AG04449 (cell line): ENCODE measurements around the gene SH2D4B.
A peak's percentile ranks its signal among the peaks of the same experiment; 100 is the strongest.

Source experiments
- CTCF ChIA-PET: fragments of 350-600 bp; formaldehyde crosslinking; extraction: SDS; loops from one replicate; lab custom pipeline; 2021; ENCODE audit warnings: antibody characterized with exemption; lab: Yijun Ruan, JAX
- POLR2A ChIA-PET: fragments of 400-600, 350-600 bp; formaldehyde crosslinking; extraction: SDS; loops from one replicate; lab custom pipeline; 2020; ENCODE audit warnings: antibody characterized with exemption, inconsistent platforms; lab: Yijun Ruan, JAX
- DNase-seq: peaks from one replicate; pipeline ENCODE4 v3.0.0-alpha.2; 2010; ENCODE audit warnings: low read depth, low spot score
- H3K4me3 ChIP-seq: 2 replicates; pipeline ENCODE4 v1.5.1; 2011; ENCODE audit warnings: low read depth, mild to moderate bottlenecking, control low read depth, low read length
- CTCF ChIP-seq: IDR thresholded peaks from one replicate; pipeline ENCODE4 v1.5.1; 2011; ENCODE audit warnings: mild to moderate bottlenecking, moderate library complexity, low read length, control low read depth, inconsistent platforms; ENCODE audit not compliant: insufficient read depth; ENCODE audit errors: missing control alignments

Gene SH2D4B

GRCh38 chr10:80493522-80494051 is 44.1 kb upstream of the SH2D4B start:
- DNase-seq, result peak; percentile 36
- ChIA-PET CTCF (interaction anchor here (0.8 to 1.6 kb wide), 3 partner anchors 12 to 40 kb away, joined by 3 to 16 read pairs (median 3); no protein-coding TSS in a partner anchor), POLR2A (no interaction called here)
- no peak overlapping the region; the same call in 1 of the 2 replicates for H3K4me3 ChIP-seq
- TF ChIP-seq CTCF, result no peak

DNA sequence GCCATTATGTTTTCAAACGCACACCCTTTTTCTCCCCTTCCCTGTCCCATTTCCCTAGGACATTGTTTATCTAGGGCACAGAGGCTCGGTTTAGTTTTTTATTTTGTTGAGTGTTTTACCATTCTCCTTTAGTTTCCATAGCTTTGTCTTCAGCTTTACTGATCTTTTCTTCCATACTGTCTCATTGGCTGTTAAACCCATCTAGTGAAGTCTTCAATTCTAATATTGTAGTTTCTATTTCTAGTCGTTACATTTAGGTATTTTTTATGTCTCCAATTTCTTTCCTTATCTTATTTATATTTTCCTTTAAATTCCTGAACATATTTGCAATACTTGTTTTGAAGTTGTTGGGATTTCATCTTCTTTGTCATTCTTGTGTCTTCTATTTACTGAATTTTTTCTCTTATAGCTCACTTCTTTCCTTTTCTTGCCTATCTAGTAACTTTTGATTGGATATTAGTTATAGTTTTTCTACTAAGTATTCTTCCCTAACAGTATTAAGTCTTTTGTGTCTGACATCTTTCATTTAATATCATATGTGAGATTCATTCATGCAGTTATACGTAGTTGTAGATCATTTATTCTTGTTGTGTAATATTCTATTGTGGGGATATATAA is 41.0 kb upstream of the SH2D4B start:
- POLR2A ChIA-PET, result interaction anchor here (1.0 to 1.3 kb wide), 2 partner anchors 37 to 42 kb away, joined by 3 read pairs; no protein-coding TSS in a partner anchor

GRCh38 chr10:80497187-80498077 is 40.3 kb upstream of the SH2D4B start:
- ChIA-PET CTCF (interaction anchor here (5.2 to 21.6 kb wide), 2 partner anchors 11 to 39 kb away, joined by 70 to 717 read pairs; partner anchors contain the start of gene TSPAN14), POLR2A (interaction anchor here (1.0 to 1.3 kb wide), 2 partner anchors 38 to 43 kb away, joined by 3 read pairs; no protein-coding TSS in a partner anchor)
- H3K4me3 ChIP-seq, result no peak overlapping the region
- no peak for TF ChIP-seq CTCF
- DNase-seq, result no peak

More for the DNA sequence above, 41.0 kb upstream of the SH2D4B start:
- no peak for TF ChIP-seq CTCF
- CTCF ChIA-PET, result interaction anchor here (5.2 to 21.6 kb wide), 2 partner anchors 12 to 38 kb away, joined by 70 to 717 read pairs; partner anchors contain the start of gene TSPAN14
- no peak overlapping the region for H3K4me3 ChIP-seq
- no peak for DNase-seq

DNA sequence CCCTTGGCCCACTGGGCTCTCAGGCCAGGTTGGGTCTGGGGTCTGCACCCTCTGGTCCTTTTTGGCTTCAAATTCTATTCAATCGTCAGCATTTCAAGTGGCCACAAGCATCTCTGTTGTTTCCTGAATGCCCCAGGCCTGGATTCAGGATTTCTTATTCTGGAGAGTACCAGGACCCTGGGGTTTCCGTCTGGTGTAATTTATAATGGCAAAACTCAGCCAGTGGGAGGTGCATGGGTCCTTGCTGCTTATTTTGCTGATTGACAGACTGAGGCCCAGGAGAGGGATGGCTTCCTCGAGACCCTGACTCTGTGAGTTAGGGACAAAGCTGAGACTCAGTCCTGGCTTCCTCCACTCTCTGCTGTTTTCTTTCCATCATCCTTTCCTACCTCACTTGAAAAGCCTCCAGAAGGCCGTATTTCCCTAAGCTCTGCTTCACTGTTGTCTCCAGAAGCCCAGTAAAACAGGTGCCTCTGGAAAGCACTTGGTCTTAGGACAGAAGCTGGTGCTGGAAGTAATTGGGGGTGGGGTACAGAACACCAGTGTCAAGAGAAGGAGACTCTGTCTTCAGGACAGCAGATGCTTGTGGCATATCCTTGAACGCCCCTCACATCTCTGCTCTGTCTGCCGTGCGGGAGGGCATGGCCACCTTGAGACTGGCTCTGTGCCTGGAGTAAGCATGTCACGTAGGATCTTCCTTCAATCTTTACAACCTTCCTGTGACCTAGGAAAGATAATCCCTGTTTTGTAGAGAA is 39.4 kb upstream of the SH2D4B start:
- DNase-seq, result no peak
- TF ChIP-seq CTCF, result no peak
- CTCF ChIA-PET, result interaction anchor here (1.3 to 21.6 kb wide), 3 partner anchors 7 to 39 kb away, joined by 5 to 717 read pairs (median 70); partner anchors contain the start of gene TSPAN14
- H3K4me3 ChIP-seq, result no peak overlapping the region
- POLR2A ChIA-PET, result interaction anchor here (1.1 to 1.3 kb wide), 3 partner anchors 26 to 39 kb away, joined by 3 to 8 read pairs (median 3); no protein-coding TSS in a partner anchor

DNA sequence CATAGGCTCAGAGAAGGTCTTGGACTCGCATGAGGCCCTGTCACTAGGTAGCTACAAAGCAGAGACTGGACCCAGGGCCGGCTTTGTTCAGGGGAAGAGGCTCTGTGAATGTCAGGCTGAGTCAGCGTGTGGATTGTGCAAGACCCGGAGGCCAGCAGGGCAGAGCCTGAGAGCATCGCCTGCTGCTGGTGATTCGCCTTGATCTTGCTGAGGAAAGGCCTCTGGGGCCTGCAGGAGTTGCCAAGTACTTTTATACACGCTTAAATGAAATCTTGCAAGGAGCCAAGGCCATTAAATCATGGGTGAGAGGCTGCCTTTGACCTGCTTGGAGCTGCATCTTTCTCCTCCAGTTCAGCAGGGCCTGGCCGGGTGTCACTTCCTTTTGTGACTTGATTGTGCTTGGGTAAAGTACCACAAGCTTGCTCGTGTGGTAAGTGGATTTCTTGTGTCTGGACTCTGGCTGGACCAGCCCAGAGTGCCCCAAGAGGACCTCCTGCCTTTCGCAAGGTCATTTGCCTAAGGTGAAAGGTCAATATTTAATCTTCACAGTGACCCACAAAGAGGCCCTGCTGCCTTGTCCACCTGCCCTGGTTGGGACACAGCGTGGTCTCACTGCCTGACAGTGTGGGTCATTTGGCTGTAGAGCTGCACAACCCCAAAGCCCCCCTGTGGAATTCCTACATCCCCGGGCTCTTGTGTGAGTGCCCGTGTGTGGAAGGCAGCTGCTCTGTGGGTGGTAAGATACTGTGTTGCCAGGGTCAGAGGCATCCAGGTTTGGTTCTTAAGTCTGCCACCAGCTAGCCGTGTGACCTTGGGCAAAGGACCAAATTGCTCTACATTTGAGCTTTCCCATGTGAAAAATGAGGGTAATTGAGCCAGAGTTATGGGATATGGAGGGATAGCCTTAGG is 38.6 kb upstream of the SH2D4B start:
- no peak for TF ChIP-seq CTCF
- ChIA-PET POLR2A (interaction anchor here (1.1 to 1.5 kb wide), 3 partner anchors 11 to 35 kb away, joined by 3 to 8 read pairs (median 4); no protein-coding TSS in a partner anchor), CTCF (interaction anchor here (1.3 to 21.6 kb wide), 3 partner anchors 8 to 40 kb away, joined by 5 to 717 read pairs (median 70); partner anchors contain the start of gene TSPAN14)
- H3K4me3 ChIP-seq, result no peak overlapping the region
- peak; percentile 91 for DNase-seq
